Type B pancreatic cell (in vitro differentiated cells): ENCODE data around the gene ZDHHC14. TPM values are rescaled to one million over a fixed set of nuclear protein-coding genes. Genes with fewer than 3 reads are reported as not detected.
"Not testable (repeated sequence)": the region's sequence is repeated elsewhere in the genome, so short reads cannot be mapped to it uniquely, and the experiment has no call there.

Experiments
- DNase-seq: peaks from one replicate; pipeline ENCODE4 v3.0.0; 2021; ENCODE audit warnings: mixed read lengths; ENCODE audit not compliant: unreplicated experiment; ENCODE audit errors: extremely low spot score
- H3K27ac Mint-ChIP-seq: 2 replicates; pipeline ENCODE4 v1.8.0; 2021; ENCODE audit warnings: mild to moderate bottlenecking, mixed read lengths
- H3K27me3 Mint-ChIP-seq: 2 replicates; pipeline ENCODE4 v1.8.0; 2021; ENCODE audit warnings: mixed read lengths
- H3K36me3 Mint-ChIP-seq: 2 replicates; pipeline ENCODE4 v1.8.0; 2021; ENCODE audit warnings: mixed read lengths
- H3K4me1 Mint-ChIP-seq: one replicate; pipeline ENCODE4 v1.8.0; 2021; ENCODE audit warnings: mixed read lengths; ENCODE audit not compliant: unreplicated experiment
- H3K4me3 Mint-ChIP-seq: 2 replicates; pipeline ENCODE4 v1.8.0; 2021; ENCODE audit warnings: mild to moderate bottlenecking, mixed read lengths
- H3K9me3 Mint-ChIP-seq: 2 replicates; pipeline ENCODE4 v1.8.0; 2021; ENCODE audit warnings: mixed read lengths
- CTCF ChIP-seq: fragments of 200-600 bp; sonication (generic); conservative IDR thresholded peaks from 2 replicates; pipeline ENCODE4 v1.5.0; 2021; ENCODE audit warnings: antibody characterized with exemption, mild to moderate bottlenecking
- total RNA-seq: library from RNA; stranded (reverse); gene quantifications from 2 replicates; pipeline ENCODE4 v1.2.1, GENCODE V29; 2021; ENCODE audit warnings: low replicate concordance

Gene ZDHHC14
- total RNA-seq, 1 donor from 2014 or later, result 11.1 TPM

GRCh38 chr6:157586088-157586414 lies 205.1 kb downstream of the ZDHHC14 start:
- DNase-seq, result no peak
- Mint-ChIP-seq H3K36me3 (peaks cover 7% of the 10 kb centered on the region), H3K4me1 (peaks cover 4% of the 10 kb centered on the region), H3K4me3 (no peak overlapping the region), H3K27ac (peak overlapping the region; percentile 66), H3K9me3 (no peaks in the 10 kb centered on the region), H3K27me3 (no peaks in the 10 kb centered on the region)
- TF ChIP-seq CTCF, result no peak

DNA sequence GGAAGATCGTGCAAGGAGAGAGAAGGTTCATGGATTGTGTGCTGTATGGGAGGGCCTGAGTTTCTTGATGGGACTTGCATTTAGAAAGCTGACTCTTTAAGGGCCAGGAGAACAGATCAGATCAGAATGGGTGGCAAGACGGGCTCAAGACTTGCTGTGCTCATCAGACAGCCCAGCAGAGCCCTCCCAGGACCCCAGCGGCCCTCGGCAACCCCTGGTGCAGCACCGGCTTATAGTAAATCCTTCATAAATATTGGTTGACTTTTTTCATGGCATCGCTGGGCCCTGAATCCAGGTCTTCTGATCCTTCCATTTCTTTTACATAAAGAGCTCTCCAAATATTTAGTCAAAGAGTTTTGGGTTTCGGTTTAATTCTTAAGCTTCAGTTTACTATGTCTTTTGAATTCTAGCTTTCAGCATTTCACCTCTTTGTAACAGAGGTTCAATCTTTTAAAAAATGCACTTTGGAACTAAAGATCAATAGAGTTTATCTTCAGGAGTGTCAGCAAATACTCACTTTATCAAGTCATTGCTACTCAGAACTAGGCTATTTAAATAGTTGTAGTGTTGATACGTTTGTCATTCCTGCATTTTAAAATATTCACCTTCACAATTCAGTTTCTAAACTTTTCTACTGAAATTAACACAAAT lies 205.6 kb downstream of the ZDHHC14 start:
- H3K27me3 Mint-ChIP-seq, result no peaks in the 10 kb centered on the region
- H3K36me3 Mint-ChIP-seq, result peaks cover 7% of the 10 kb centered on the region
- DNase-seq, result no peak
- peaks cover 4% of the 10 kb centered on the region for H3K4me1 Mint-ChIP-seq
- no peak overlapping the region for H3K4me3 Mint-ChIP-seq
- H3K9me3 Mint-ChIP-seq, result no peaks in the 10 kb centered on the region
- H3K27ac Mint-ChIP-seq, result peak overlapping the region; percentile 66
- no peak for TF ChIP-seq CTCF

- DNase-seq, result no peak
- no peak overlapping the region for H3K4me3 Mint-ChIP-seq
- H3K9me3 Mint-ChIP-seq, result no peaks in the 10 kb centered on the region
- H3K36me3 Mint-ChIP-seq, result peaks cover 7% of the 10 kb centered on the region
- H3K27ac Mint-ChIP-seq, result peak overlapping the region; percentile 66
- H3K4me1 Mint-ChIP-seq, result peaks cover 4% of the 10 kb centered on the region
- no peak for TF ChIP-seq CTCF
- H3K27me3 Mint-ChIP-seq, result no peaks in the 10 kb centered on the region
These were observed 206.3 kb downstream of the ZDHHC14 start for GRCh38 chr6:157587127-157587926.

DNA sequence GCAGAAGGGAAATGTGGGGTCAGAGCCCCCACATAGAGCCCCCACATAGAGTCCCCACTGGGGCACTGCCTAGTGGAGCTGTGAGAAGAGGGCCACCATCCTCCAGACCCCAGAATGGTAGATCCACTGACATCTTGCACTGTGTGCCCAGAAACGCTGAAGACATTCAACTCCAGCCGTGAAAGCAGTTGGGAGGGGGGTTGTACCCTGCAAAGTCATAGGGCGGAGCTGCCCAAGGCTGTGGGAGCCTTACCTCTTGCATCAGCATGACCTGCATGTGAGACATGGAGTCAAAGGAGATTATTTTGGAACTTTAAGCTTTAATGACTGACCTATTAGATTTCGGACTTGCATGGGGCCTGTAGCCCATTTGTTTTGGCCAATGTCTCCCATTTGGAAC lies 209.7 kb downstream of the ZDHHC14 start:
- not testable (repeated sequence) for H3K27ac Mint-ChIP-seq, H3K4me1 Mint-ChIP-seq, H3K4me3 Mint-ChIP-seq, DNase-seq, H3K27me3 Mint-ChIP-seq, H3K9me3 Mint-ChIP-seq
- peaks cover 12% of the 10 kb centered on the region for H3K36me3 Mint-ChIP-seq

- no peaks in the 10 kb centered on the region for H3K27me3 Mint-ChIP-seq
- H3K4me3 Mint-ChIP-seq, result no peak overlapping the region
- H3K27ac Mint-ChIP-seq, result no peak overlapping the region
- TF ChIP-seq CTCF, result no peak
- H3K36me3 Mint-ChIP-seq, result peaks cover 12% of the 10 kb centered on the region
- no peaks in the 10 kb centered on the region for H3K9me3 Mint-ChIP-seq
- DNase-seq, result no peak
- H3K4me1 Mint-ChIP-seq, result peaks cover 14% of the 10 kb centered on the region
These were observed 211.6 kb downstream of the ZDHHC14 start for GRCh38 chr6:157592541-157592940.

DNA sequence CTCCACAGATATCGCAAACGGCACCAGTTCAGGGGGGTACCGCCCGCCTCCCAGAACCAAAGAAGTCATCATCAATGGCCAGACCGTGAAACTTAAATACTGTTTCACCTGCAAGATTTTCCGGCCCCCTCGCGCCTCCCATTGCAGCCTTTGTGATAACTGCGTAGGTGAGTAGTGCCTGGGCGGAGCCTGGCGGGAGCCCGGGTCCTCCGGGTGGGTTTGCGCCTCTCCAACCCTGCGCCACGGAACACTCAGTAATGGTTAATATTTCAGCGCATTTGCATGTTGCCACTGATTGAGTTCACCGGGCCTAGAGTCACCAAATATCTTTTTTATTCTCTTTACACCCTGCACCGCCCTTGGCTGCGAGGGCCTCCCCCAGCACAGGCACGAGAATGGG lies 212.0 kb downstream of the ZDHHC14 start:
- H3K27ac Mint-ChIP-seq, result no peak overlapping the region
- DNase-seq, result no peak
- peaks cover 12% of the 10 kb centered on the region for H3K36me3 Mint-ChIP-seq
- H3K9me3 Mint-ChIP-seq, result no peaks in the 10 kb centered on the region
- H3K4me3 Mint-ChIP-seq, result no peak overlapping the region
- peaks cover 18% of the 10 kb centered on the region for H3K4me1 Mint-ChIP-seq
- no peak for TF ChIP-seq CTCF
- no peaks in the 10 kb centered on the region for H3K27me3 Mint-ChIP-seq
